ENCODE measurements around the gene EPN1. TPM values are rescaled to one million over a fixed set of nuclear protein-coding genes. Genes with fewer than 3 reads are reported as not detected.

Gene EPN1
- total and polyA plus RNA-seq, 2 of the 13 experiments (the other 11 are each of a cell fraction or from before 2014, with no cell fraction given): 28.9 to 31.7 TPM

- in situ Hi-C loops (cut with HindIII; ENCODE audit: extremely low pct_ligation_motif_present, low pct_unique_long_range_greater_than_20kb) (no loop called here), intact Hi-C loops (cut with micrococcal nuclease; ENCODE audit: unreplicated experiment) (no loop called here)
- ATAC-seq: no peak
- no peak overlapping the region for H3K27ac ChIP-seq (ENCODE audit: extremely low read length, insufficient read depth, low read length)
- no peaks in the 10 kb centered on the region for H3K4me1 ChIP-seq (ENCODE audit: insufficient read depth, low read length)
- 92% methylated on average over 11 of the region's 13 CpGs for WGBS (ENCODE audit: low lambda C conversion rate)
- H3K4me3 ChIP-seq (replicated peaks in 1 of 3; ENCODE audit: insufficient read depth in 1 of 3, low read depth in 2 of 3, low read length in 3 of 3): no peak overlapping the region
- H3K27me3 ChIP-seq (ENCODE audit: control insufficient read depth in 1 of 2, insufficient read depth in 2 of 2, low read length in 2 of 2): no peaks in the 10 kb centered on the region
- ChIA-PET CTCF (ENCODE audit: low intra/inter-chr PET ratio, low total read pairs) (no interaction called here), POLR2A (interaction anchor here (1.5 kb wide), 1 partner anchor 19 kb away, joined by 5 read pairs; no protein-coding TSS in a partner anchor)
- peaks cover 1 to 15% of the 10 kb centered on the region in 2 experiments; a peak in 2 of 5 replicates for H3K36me3 ChIP-seq (replicated peaks in 1 of 2; ENCODE audit: control insufficient read depth in 1 of 2, insufficient read depth in 2 of 2, low read length in 2 of 2)
- no peak for FAIRE-seq
- H3K9me3 ChIP-seq (ENCODE audit: low read length): no peaks in the 10 kb centered on the region
- no peak overlapping the region for H3K4me2 ChIP-seq (ENCODE audit: low read depth, low read length)
- DNase-seq (ENCODE audit: low spot score): no peak
- H3K79me2 ChIP-seq (ENCODE audit: insufficient read depth, low read length): no peaks in the 10 kb centered on the region
- no peaks in the 10 kb centered on the region for H4K20me1 ChIP-seq (ENCODE audit: insufficient read depth, low read length)
- no peak for TF ChIP-seq BCL6 (CRISPR knock-in tag; IDR thresholded peaks at IDR 0.05)
- no peak for TF ChIP-seq ZNF770 (CRISPR knock-in tag; IDR thresholded peaks at IDR 0.05)
- no peak for TF ChIP-seq NBN (conservative IDR thresholded peaks at IDR 0.05)
- no peak for TF ChIP-seq ZBTB4 (CRISPR knock-in tag; IDR thresholded peaks at IDR 0.05; ENCODE audit: borderline replicate concordance)
- no peak for TF ChIP-seq CCDC6 (CRISPR knock-in tag; IDR thresholded peaks at IDR 0.05)
- TF ChIP-seq CHD2 (IDR thresholded peaks at IDR 0.05; ENCODE audit: low read depth, low read length): no peak
- no peak for TF ChIP-seq ZNF382 (CRISPR knock-in tag; IDR thresholded peaks at IDR 0.05; ENCODE audit: borderline replicate concordance)
- no peak for TF ChIP-seq SYNCRIP (IDR thresholded peaks at IDR 0.05; ENCODE audit: insufficient read depth, low read depth, low read length)
- TF ChIP-seq THAP8 (CRISPR knock-in tag; IDR thresholded peaks at IDR 0.05; ENCODE audit: borderline replicate concordance): no peak
- no peak for TF ChIP-seq NCOA2 (CRISPR knock-in tag; IDR thresholded peaks at IDR 0.05)
- TF ChIP-seq RELA (CRISPR knock-in tag; IDR thresholded peaks at IDR 0.05): no peak
- BruUV-seq (replicated peaks): no TSS peak
- H2AFZ ChIP-seq (ENCODE audit: low read length): no peak overlapping the region
- H3K9ac ChIP-seq (ENCODE audit: insufficient read depth, low read depth, low read length): no peak overlapping the region
Measured at GRCh38 chr19:55702131-55702627, 27.2 kb downstream of the EPN1 start.
